Measurements from ENCODE around the gene DUS1L.

- TF ChIP-seq, protein P1, sequence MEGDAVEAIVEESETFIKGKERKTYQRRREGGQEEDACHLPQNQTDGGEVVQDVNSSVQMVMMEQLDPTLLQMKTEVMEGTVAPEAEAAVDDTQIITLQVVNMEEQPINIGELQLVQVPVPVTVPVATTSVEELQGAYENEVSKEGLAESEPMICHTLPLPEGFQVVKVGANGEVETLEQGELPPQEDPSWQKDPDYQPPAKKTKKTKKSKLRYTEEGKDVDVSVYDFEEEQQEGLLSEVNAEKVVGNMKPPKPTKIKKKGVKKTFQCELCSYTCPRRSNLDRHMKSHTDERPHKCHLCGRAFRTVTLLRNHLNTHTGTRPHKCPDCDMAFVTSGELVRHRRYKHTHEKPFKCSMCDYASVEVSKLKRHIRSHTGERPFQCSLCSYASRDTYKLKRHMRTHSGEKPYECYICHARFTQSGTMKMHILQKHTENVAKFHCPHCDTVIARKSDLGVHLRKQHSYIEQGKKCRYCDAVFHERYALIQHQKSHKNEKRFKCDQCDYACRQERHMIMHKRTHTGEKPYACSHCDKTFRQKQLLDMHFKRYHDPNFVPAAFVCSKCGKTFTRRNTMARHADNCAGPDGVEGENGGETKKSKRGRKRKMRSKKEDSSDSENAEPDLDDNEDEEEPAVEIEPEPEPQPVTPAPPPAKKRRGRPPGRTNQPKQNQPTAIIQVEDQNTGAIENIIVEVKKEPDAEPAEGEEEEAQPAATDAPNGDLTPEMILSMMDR (conservative IDR thresholded peaks at IDR 0.05), result no peak
- TF ChIP-seq ZFX (IDR thresholded peaks at IDR 0.05), result no peak
Measured at GRCh38 chr17:82028246-82028645, 37.4 kb downstream of the DUS1L start.
